ENCODE results near the gene AP5B1.

The AP5B1 gene

DNA sequence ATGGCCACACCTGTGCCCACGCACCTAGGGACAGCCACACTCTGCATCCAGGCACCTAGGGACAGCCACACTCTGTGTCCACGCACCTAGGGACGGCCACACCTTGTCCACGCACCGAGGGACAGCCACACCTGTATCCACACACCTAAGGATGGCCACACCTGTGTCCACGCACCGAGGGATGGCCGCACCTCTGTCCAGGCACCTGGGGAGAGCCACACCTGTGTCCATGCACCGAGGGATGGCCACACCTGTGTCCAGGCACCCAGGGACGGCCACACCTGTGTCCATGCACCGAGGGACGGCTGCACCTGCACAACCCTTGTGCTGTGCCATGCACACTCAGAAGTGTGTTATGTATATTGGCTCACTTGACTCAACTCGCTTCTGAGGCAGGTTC lies 16.9 kb upstream of the AP5B1 start:
- Histone ChIP-seq H2AK5ac (ENCODE audit: low read length, severe bottlenecking) (no peak overlapping the region), H3K9me3 (ENCODE audit: control insufficient read depth, low read length) (no peaks in the 10 kb centered on the region), H3K23ac (ENCODE audit: low read length in 2 of 2) (no peak overlapping the region), H3K4me1 (ENCODE audit: control insufficient read depth, insufficient read depth, low read depth, low read length) (peaks cover 4% of the 10 kb centered on the region), H3K79me1 (replicated peaks; ENCODE audit: low read length, poor library complexity, severe bottlenecking) (no peaks in the 10 kb centered on the region), H4K91ac (ENCODE audit: low read length) (peak overlapping the region; percentile 37), H3K4me2 (ENCODE audit: low read length, poor library complexity, severe bottlenecking) (no peak overlapping the region), H3K4me3 (ENCODE audit: insufficient read depth in 1 of 2, low read depth in 1 of 2, low read length in 2 of 2) (no peak overlapping the region), H3K18ac (ENCODE audit: low read depth in 1 of 2, low read length in 2 of 2) (no peak overlapping the region), H2BK120ac (ENCODE audit: low read depth, low read length) (no peak overlapping the region), H3K27me3 (ENCODE audit: control insufficient read depth in 1 of 2, insufficient read depth in 1 of 2, low read length in 2 of 2) (peaks cover 54 to 83% of the 10 kb centered on the region in 2 experiments), H2BK15ac (ENCODE audit: low read depth, poor library complexity, severe bottlenecking) (no peak overlapping the region), H3K36me3 (ENCODE audit: control insufficient read depth in 1 of 2, insufficient read depth in 2 of 2, low read depth in 1 of 2, low read length in 2 of 2) (no peaks in the 10 kb centered on the region), H3K14ac (ENCODE audit: low read length in 2 of 2) (peak overlapping the region in 1 of 2 experiments; percentile 62), H4K8ac (ENCODE audit: low read length) (no peak overlapping the region), H2AFZ (ENCODE audit: low read depth, low read length) (no peak overlapping the region), H3K27ac (ENCODE audit: low read length, poor library complexity, severe bottlenecking) (no peak overlapping the region), H2BK5ac (ENCODE audit: low read depth, low read length, poor library complexity, severe bottlenecking) (no peak overlapping the region), H2BK12ac (ENCODE audit: low read length in 2 of 2) (no peak overlapping the region), H3K9ac (ENCODE audit: low read length) (no peak overlapping the region), H3K4ac (ENCODE audit: low read depth in 1 of 2, low read length in 2 of 2) (no peak overlapping the region)
- 79% methylated on average over 13 of the region's 13 CpGs for WGBS
- no peak for DNase-seq

DNA sequence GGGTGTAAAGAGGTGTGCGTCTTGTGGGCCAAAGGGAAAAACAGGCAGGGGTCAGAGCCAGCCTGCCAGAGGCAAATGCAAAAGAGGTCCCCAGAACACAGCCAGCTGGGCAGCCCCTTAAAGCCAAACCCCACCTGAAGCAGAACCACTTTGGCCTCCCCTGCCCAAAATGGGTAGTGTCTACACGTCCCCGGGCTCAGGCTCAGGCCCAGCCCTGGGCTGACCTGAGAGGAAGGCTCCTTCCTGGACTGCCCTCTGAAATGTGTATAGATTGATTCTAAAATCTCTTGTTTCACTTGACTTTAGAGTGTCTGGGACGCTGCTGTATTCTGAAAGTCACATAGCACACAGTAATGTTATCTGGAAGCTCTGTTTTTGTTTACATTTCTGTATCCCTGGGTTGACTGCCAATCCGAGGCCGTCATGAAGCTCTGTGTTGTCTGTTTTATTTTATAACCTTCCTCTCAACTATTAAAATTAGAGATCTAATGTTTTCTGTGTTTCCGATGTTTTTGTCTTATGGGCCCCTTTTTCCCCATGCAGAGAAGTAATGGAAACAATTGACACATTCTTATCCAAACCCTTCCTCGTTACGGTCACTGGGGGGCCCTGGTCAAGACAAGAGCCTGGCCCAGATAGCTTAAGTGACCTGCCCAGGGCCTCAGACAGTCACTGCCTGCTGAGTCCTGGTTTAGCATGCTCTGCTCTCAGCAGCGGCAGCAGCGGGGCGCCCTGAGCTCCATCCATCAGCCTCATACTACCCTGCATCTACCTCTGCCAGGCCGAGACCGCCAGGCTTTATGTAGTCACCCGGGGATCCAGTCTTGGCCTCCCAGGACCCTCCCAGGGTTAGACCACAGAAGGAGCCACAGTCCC lies 16.2 kb upstream of the AP5B1 start:
- no peak overlapping the region for H3K27ac ChIP-seq (ENCODE audit: low read length, poor library complexity, severe bottlenecking)
- no peak overlapping the region for H3K4me2 ChIP-seq (ENCODE audit: low read length, poor library complexity, severe bottlenecking)
- no peak overlapping the region for H3K4ac ChIP-seq (ENCODE audit: low read depth in 1 of 2, low read length in 2 of 2)
- H3K9ac ChIP-seq (ENCODE audit: low read length): no peak overlapping the region
- H2BK120ac ChIP-seq (ENCODE audit: low read depth, low read length): no peak overlapping the region
- no peak overlapping the region for H3K18ac ChIP-seq (ENCODE audit: low read depth in 1 of 2, low read length in 2 of 2)
- H4K91ac ChIP-seq (ENCODE audit: low read length): no peak overlapping the region
- no peak overlapping the region for H2AK5ac ChIP-seq (ENCODE audit: low read length, severe bottlenecking)
- no peak overlapping the region for H2BK15ac ChIP-seq (ENCODE audit: low read depth, poor library complexity, severe bottlenecking)
- H2AFZ ChIP-seq (ENCODE audit: low read depth, low read length): no peak overlapping the region
- WGBS: 70% methylated on average over 13 of the region's 15 CpGs
- no peak overlapping the region for H3K23ac ChIP-seq (ENCODE audit: low read length in 2 of 2)
- no peaks in the 10 kb centered on the region for H3K36me3 ChIP-seq (ENCODE audit: control insufficient read depth in 1 of 2, insufficient read depth in 2 of 2, low read depth in 1 of 2, low read length in 2 of 2)
- no peak overlapping the region for H2BK12ac ChIP-seq (ENCODE audit: low read length in 2 of 2)
- DNase-seq: peak; percentile 28
- H2BK5ac ChIP-seq (ENCODE audit: low read depth, low read length, poor library complexity, severe bottlenecking): no peak overlapping the region
- peaks cover 4% of the 10 kb centered on the region for H3K4me1 ChIP-seq (ENCODE audit: control insufficient read depth, insufficient read depth, low read depth, low read length)
- no peaks in the 10 kb centered on the region for H3K9me3 ChIP-seq (ENCODE audit: control insufficient read depth, low read length)
- no peak overlapping the region for H4K8ac ChIP-seq (ENCODE audit: low read length)
- H3K14ac ChIP-seq (ENCODE audit: low read length in 2 of 2): no peak overlapping the region
- H3K27me3 ChIP-seq (ENCODE audit: control insufficient read depth in 1 of 2, insufficient read depth in 1 of 2, low read length in 2 of 2): peaks cover 61 to 87% of the 10 kb centered on the region in 2 experiments
- H3K79me1 ChIP-seq (replicated peaks; ENCODE audit: low read length, poor library complexity, severe bottlenecking): no peaks in the 10 kb centered on the region
- H3K4me3 ChIP-seq (ENCODE audit: insufficient read depth in 1 of 2, low read depth in 1 of 2, low read length in 2 of 2): no peak overlapping the region

GRCh38 chr11:65794570-65795510 lies 14.1 kb upstream of the AP5B1 start:
- Histone ChIP-seq H2AK5ac (ENCODE audit: low read length, severe bottlenecking) (no peak overlapping the region), H3K23ac (ENCODE audit: low read length in 2 of 2) (no peak overlapping the region), H2AFZ (ENCODE audit: low read depth, low read length) (no peak overlapping the region), H2BK120ac (ENCODE audit: low read depth, low read length) (no peak overlapping the region), H4K8ac (ENCODE audit: low read length) (no peak overlapping the region), H2BK5ac (ENCODE audit: low read depth, low read length, poor library complexity, severe bottlenecking) (no peak overlapping the region), H3K4ac (ENCODE audit: low read depth in 1 of 2, low read length in 2 of 2) (no peak overlapping the region), H3K79me1 (replicated peaks; ENCODE audit: low read length, poor library complexity, severe bottlenecking) (no peaks in the 10 kb centered on the region), H2BK15ac (ENCODE audit: low read depth, poor library complexity, severe bottlenecking) (no peak overlapping the region), H4K91ac (ENCODE audit: low read length) (no peak overlapping the region), H3K27me3 (ENCODE audit: control insufficient read depth in 1 of 2, insufficient read depth in 1 of 2, low read length in 2 of 2) (peaks cover 74 to 89% of the 10 kb centered on the region in 2 experiments), H3K4me3 (ENCODE audit: insufficient read depth in 1 of 2, low read depth in 1 of 2, low read length in 2 of 2) (no peak overlapping the region), H3K18ac (ENCODE audit: low read depth in 1 of 2, low read length in 2 of 2) (no peak overlapping the region), H3K27ac (ENCODE audit: low read length, poor library complexity, severe bottlenecking) (no peak overlapping the region), H3K9me3 (ENCODE audit: control insufficient read depth, low read length) (no peaks in the 10 kb centered on the region), H3K9ac (ENCODE audit: low read length) (no peak overlapping the region), H3K4me2 (ENCODE audit: low read length, poor library complexity, severe bottlenecking) (no peak overlapping the region), H3K14ac (ENCODE audit: low read length in 2 of 2) (no peak overlapping the region), H3K4me1 (ENCODE audit: control insufficient read depth, insufficient read depth, low read depth, low read length) (peaks cover 1% of the 10 kb centered on the region), H3K36me3 (ENCODE audit: control insufficient read depth in 1 of 2, insufficient read depth in 2 of 2, low read depth in 1 of 2, low read length in 2 of 2) (no peaks in the 10 kb centered on the region), H2BK12ac (ENCODE audit: low read length in 2 of 2) (no peak overlapping the region)
- DNase-seq: no peak
- 91% methylated on average over 42 of the region's 42 CpGs for WGBS

Measured in mesenchymal stem cell (in vitro differentiated cells and primary cell).